Brain microvascular endothelial cell (primary cell): ENCODE results near the gene NOP16.

Source experiments
- DNase-seq: peaks from one replicate; pipeline ENCODE4 v3.0.0-alpha.2; 2020
- H3K27ac ChIP-seq: fragments of 250-450 bp; sonication (Bioruptor Pico); 2 replicates; pipeline ENCODE4 v1.5.1; 2020; ENCODE audit warnings: mild to moderate bottlenecking, moderate library complexity
- H3K27me3 ChIP-seq: fragments of 250-450 bp; sonication (Bioruptor Pico); replicated peaks from 2 replicates; pipeline ENCODE4 v1.5.1; 2020; ENCODE audit warnings: mild to moderate bottlenecking
- H3K36me3 ChIP-seq: fragments of 250-450 bp; sonication (Bioruptor Pico); replicated peaks from 2 replicates; pipeline ENCODE4 v1.5.1; 2020; ENCODE audit warnings: mild to moderate bottlenecking
- H3K4me3 ChIP-seq: 2 replicates; pipeline ENCODE4 v1.5.1; 2011; ENCODE audit warnings: low read depth, mild to moderate bottlenecking, control low read depth, low read length, moderate library complexity
- in situ Hi-C: cut with HindIII; loops from 2 replicates; pipeline ENCODE4 v1.10.0; 2017; ENCODE audit warnings: low sequenced_read_pairs, low pct_ligation_motif_present
- TF ChIP-seq, protein P1 (sequence below): IDR thresholded peaks from 2 replicates; pipeline ENCODE4 v1.5.1; 2011; ENCODE audit warnings: low read depth, mild to moderate bottlenecking, moderate library complexity, low read length, control low read depth, inconsistent platforms; ENCODE audit errors: missing control alignments

The NOP16 gene

DNA sequence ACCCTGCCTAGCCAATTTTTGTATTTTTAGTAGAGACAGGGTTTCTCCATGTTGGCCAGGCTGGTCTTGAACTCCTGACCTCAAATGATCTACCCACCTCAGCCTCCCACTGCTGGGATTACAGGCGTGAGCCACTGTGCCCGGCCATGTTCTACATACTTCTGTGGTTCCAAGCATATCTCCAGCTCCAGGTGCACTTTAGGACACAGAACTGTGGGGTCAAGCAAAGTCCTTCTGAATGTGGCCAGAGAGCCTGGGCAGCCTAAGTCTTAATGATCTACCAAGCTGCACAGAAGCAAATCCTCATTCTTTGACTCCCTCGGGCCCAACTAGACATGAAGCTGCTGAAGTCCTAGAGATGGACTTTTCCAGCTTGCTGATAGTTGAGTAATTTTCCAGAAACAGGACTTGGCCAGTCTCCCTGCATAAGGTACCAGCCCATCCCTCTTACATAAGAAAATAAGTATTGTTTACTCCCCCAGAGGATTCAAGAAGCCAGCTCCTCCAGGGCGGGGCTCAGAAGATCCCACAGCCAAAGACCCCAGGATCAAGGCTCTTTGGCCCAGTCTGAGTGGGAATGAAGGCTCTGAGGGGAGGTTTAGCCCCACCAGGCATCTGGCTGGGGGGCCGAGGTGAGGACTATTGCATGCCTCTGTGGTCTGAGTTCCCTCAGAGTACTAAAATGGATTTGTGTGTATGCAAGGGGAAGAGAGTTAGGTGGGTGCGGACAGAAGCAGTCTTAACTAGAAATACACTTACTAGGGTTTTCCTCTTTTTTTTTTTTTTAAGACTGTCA, 19.3 kb upstream of the NOP16 start:
- H3K36me3 ChIP-seq, result peaks cover 14% of the 10 kb centered on the region
- TF ChIP-seq, protein P1, sequence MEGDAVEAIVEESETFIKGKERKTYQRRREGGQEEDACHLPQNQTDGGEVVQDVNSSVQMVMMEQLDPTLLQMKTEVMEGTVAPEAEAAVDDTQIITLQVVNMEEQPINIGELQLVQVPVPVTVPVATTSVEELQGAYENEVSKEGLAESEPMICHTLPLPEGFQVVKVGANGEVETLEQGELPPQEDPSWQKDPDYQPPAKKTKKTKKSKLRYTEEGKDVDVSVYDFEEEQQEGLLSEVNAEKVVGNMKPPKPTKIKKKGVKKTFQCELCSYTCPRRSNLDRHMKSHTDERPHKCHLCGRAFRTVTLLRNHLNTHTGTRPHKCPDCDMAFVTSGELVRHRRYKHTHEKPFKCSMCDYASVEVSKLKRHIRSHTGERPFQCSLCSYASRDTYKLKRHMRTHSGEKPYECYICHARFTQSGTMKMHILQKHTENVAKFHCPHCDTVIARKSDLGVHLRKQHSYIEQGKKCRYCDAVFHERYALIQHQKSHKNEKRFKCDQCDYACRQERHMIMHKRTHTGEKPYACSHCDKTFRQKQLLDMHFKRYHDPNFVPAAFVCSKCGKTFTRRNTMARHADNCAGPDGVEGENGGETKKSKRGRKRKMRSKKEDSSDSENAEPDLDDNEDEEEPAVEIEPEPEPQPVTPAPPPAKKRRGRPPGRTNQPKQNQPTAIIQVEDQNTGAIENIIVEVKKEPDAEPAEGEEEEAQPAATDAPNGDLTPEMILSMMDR, result no peak
- H3K27ac ChIP-seq, result no peak overlapping the region
- no peak overlapping the region for H3K4me3 ChIP-seq
- in situ Hi-C loops, result no loop called here
- no peak for DNase-seq
- no peaks in the 10 kb centered on the region for H3K27me3 ChIP-seq

DNA sequence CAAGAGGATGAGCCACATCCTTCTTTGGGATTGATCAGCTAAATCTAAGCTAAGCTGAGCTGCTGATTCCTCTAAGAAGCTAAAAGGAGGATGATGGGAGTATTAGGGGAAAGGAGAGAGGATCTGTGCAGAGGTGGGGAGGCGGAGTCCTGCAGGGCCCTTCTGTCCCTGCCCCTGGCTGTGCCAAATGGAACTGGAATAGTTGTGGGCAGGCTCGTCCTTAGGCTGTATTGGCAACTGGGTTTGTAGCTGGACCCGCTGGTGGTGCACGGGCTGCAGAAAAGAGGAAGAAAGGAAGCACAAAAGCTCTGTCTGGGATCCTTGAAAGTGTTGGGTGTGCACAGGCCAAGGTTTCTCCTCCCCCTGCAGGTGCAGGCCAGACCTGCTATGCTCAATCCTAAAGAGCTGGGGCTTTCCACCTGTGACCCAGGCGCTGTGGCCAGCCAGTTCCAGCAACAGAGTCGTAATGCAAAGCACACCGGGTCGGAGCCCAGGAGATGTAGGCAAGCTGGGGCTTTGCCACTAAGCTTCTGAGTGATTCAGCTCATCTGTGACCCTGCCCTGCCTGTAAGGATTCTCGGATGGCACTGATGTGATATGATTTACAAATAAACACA, 18.1 kb upstream of the NOP16 start:
- TF ChIP-seq, protein P1, result no peak
- Histone ChIP-seq H3K36me3 (peaks cover 14% of the 10 kb centered on the region), H3K4me3 (no peak overlapping the region), H3K27ac (no peak overlapping the region), H3K27me3 (no peaks in the 10 kb centered on the region)
- in situ Hi-C loops, result no loop called here
- DNase-seq, result no peak

DNA sequence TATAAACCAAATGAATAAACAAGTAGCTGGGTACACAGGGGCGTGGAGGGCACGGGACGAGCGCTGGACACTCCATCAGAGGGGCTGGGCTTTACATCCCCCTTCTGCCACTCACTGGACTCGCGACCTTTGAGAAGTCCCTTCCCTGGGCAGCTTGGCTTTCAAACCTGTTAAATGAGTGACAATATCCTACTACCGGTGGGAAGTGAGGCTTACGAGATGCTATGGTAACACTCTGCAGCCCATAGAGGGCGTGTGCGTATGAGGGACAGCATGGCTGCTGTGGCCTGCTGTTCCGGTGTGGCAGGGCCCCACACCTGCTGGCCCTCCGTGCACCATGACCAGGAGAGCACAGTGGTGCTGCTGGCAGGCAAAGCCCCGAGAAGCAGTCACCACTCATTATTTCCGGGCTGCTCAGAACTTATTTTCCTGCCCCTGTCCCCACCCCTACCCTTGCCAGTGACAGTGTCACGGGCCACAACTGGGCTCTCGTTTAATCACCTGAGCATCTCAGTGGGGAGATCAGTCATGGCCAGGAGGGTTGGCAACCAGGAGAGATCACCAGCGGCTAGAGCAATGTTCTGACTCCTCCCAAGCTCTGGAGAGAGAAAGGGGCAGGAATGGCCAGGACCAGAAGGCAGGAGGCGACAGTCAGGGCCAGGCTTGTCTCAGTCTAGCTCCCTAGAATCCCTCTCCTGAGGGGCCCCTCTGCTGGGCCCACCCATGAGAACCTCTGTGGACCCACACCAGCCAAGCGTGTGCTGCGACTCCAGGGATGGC, 17.4 kb upstream of the NOP16 start:
- Histone ChIP-seq H3K27ac (no peak overlapping the region), H3K27me3 (no peaks in the 10 kb centered on the region), H3K4me3 (no peak overlapping the region), H3K36me3 (peaks cover 14% of the 10 kb centered on the region)
- TF ChIP-seq, protein P1, result peak; percentile 30
- in situ Hi-C loops, result no loop called here
- no peak for DNase-seq

DNA sequence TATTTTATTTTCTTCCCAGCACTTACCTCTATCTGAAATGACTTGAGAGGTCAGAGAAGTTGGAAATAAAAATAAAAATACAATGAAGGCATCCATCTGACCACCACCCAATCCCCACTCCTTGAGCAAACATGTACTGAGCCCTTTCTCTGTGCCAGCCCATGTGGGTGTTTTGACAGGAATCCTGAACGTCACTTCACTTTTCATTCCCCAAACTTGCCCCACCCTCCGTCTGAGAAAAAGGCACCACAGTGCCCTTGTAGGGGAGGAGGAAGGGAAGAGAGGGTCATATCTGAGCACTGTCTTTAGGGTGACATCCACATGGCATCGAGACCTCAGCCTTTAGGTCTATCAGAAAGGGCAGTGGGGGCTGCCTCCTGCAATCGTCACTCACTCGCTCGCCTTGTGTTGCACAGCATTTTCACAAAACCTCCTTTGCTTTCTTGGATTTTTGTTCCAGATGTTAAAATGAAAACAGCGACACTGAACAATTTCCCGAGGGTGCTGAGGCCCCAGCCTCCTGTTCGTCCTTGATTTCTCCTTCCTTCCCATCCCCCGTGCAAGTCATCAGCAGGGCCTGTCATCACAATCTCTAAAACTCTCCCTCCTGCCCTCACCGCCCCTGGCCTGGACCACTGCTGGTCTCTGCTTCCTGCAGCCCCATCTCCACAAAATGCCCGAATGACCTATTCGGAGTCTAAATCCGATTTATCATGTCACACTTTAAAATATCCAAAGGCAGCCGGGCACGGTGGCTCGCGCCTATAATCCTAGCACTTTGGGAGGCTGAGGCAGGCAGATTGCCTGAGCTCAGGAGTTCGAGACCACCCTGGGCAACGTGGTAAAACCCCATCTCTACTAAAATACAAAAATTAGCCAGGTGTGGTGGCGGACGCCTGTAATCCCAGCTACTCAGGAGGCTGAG, 13.1 kb upstream of the NOP16 start:
- H3K4me3 ChIP-seq, result no peak overlapping the region
- no peak for DNase-seq
- in situ Hi-C loops, result no loop called here
- peaks cover 9% of the 10 kb centered on the region for H3K36me3 ChIP-seq
- no peak overlapping the region for H3K27ac ChIP-seq
- TF ChIP-seq, protein P1, result no peak
- H3K27me3 ChIP-seq, result no peaks in the 10 kb centered on the region

DNA sequence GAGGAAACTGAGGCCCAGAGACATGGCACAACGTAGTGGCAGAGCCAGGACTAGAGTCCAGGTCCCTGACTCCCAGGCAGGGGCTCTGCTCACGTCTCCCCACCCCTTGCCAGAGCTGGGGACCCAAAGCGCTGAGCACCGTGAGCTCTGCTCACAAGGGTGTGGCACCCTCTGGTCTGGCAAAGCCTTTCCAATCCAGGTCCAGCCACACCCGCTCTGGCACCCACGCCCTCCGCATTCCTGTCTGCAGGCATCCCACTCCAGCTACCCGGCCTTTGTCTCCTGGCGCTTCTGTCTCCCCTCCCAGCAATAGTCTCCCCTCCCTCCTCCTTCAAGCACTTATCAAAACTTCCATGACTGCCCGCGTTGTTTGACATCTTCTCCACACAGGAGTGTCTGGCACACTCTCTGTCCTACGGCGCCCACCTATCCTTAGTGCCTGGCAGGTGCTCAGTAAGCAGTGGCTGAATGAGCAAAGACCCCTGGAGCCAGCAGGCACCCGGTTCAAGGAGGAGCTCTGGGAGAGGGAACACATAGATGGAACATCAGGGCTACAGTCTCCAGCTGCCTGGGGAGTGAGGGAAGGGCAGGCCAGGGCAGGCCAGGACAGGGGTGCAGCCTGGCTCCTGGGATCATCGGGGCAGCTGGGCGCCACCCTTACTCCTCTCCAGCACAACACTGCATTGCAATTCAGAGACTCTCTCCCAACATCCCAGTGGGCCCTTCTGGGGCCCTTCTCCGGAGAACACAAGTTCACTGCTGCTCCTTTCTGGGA, 12.2 kb upstream of the NOP16 start:
- H3K36me3 ChIP-seq, result peaks cover 9% of the 10 kb centered on the region
- H3K27ac ChIP-seq, result no peak overlapping the region
- H3K27me3 ChIP-seq, result no peaks in the 10 kb centered on the region

More for the DNA sequence above, 12.2 kb upstream of the NOP16 start:
- in situ Hi-C loops, result no loop called here
- no peak overlapping the region for H3K4me3 ChIP-seq
- TF ChIP-seq, protein P1, result no peak
- DNase-seq, result no peak
